HG03135 (cell line): ENCODE measurements around the gene ESPNL.

Experiments used
- ATAC-seq: cut with Tn5 transposase; IDR thresholded peaks from one replicate; pipeline ENCODE4 v1.9.1; 2021; ENCODE audit warnings: mild to moderate bottlenecking, moderate library complexity; ENCODE audit not compliant: unreplicated experiment

ESPNL gene

DNA sequence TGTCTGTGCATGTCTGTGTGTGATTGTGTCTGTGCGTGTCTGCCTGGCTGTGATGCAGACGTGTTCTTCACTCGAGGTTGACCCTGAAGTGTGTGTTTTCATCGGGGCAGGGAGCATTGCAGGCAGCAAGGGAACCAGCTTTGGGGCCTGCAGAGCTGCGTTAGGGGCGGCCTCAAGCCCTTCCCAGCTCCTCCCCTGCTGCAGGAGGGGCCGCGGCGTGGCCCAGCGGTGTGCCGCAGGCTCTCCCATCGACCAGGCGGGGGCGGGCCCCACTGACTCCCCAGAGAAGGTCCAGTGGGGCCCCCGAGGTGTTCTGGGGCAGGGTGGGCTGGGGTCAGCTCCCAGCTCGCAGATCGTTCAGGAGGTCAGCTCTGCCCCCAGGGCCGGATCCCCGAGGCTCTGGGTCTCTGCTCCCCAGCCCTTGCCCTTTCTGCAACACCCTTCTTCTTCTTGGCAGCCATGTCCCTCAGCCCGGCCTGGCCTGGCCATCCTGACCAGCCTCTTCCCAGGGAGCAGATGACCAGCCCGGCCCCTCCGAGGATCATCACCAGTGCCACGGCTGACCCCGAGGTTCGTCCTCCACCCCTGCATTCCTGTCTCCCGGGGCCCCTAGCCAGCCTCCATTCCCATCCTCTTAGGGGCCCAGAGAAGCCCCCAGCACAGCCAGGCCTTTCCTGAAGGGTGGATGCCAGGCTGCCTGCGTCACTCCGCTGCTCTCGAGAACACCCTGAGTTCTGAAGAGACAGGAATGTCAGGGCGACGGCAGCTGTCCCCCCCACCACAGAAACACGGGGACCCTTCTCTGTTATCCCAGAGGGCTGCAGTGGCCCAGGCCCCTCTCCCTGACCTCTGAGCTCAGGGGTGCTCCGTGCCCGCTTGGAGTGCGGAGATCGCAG is 27.3 kb downstream of the ESPNL start:
- peak; percentile 56 for ATAC-seq

- no peak for ATAC-seq
Measured at GRCh38 chr2:238128061-238128440, 27.9 kb downstream of the ESPNL start.

DNA sequence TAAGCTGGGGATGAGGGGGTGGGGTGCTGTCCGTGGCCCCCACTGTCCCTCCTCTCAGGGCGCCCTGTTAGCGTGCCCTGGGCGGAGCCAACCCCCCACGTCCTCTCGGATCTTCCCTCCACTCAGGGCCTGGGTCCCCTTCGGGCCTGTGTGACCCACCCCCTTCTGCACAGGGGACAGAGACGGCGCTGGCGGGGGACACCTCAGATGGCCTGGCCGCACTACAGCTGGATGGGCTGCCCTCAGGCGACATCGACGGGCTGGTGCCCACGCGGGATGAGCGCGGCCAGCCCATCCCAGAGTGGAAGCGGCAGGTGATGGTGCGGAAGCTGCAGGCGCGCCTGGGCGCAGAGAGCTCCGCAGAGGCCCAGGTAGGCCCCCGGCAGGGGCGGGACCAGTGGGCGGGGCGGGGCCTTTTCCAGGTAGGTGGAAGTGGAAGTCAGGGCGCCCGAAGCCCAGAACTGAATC is 28.4 kb downstream of the ESPNL start:
- ATAC-seq, result no peak

- ATAC-seq, result no peak
Measured at GRCh38 chr2:238129166-238130010, 29.2 kb downstream of the ESPNL start.

- no peak for ATAC-seq
Measured at GRCh38 chr2:238130111-238130695, 30.1 kb downstream of the ESPNL start.

- ATAC-seq, result no peak
Measured at GRCh38 chr2:238130696-238131628, 30.8 kb downstream of the ESPNL start.

DNA sequence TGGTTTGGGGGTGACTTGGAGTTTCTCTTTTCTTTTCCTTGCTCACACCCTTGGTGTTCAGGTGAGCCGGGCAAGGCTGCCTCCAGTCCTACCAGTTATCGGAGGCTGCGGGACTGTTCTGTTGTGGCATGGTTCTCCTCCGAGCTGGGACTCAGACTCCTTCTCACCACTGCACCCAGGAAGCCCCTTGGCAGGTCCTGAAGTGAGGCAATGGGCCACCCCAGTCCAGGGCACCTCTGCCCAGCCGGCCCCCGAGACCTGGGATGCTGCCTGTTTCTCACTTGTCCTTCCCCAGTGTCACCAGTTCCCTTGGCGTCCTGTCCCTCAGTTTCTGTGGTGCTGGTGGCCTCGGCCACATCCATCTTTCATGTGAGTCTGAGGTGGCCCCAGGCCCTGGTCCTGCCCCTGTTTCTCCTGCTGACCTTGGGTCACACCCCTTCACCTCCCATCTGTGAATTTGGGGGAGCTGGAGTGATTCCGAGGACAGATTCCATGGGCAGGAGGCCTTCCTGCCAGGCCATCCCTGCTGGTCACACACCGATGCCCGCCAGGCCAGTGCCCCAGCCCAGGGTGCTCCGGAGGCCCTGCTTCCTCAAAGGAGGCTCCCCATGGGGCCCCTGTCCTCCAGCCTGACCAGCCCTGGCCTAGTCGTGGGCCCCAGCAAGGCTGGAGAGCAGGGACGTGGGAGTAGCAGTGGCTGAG is 31.8 kb downstream of the ESPNL start:
- ATAC-seq, result no peak

- no peak for ATAC-seq
Measured at GRCh38 chr2:238132463-238133450, 32.6 kb downstream of the ESPNL start.

DNA sequence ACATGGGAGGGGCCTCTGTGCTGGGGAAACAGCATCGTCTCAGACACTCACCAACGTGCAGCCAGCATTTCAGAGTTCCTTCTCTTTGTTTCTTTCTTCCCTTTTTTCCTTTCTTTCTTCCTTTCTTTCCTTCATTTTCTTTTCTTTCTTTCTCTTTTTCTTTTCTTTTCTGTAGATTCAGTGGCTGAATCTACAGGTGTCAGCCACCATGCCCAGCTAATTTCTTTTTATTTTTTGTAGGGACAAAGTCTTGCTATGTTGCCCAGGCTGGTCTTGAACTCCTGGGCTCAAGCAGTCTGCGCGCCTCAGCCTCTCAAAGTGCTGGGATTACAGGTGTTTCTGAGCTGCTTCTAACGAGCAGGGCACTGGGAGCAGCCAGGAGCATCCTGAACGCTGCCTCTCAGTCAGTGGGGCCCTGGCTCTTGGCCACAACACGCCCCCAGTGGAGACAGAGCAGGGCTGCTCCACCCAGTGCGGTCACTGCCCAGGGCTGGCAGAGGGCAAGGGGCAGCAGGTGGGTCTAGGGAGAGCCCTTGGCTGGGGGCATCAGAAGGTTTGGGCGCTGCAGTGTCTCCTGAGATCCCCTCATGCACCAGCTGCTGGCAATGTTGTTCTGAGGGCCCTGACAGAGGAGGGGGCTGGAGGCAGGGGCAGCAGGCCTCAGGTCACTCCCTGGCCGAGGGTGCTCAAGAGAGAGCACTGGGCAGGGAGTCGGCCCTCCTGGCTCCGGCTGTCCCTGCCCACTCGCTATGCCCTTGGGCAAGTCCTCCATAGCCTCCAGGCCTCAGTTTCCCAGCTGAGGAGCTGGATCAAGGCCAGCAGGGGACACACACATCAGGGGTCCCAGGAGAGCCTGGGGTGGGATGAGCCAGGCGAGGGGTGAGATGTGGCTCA is 33.6 kb downstream of the ESPNL start:
- ATAC-seq, result no peak

DNA sequence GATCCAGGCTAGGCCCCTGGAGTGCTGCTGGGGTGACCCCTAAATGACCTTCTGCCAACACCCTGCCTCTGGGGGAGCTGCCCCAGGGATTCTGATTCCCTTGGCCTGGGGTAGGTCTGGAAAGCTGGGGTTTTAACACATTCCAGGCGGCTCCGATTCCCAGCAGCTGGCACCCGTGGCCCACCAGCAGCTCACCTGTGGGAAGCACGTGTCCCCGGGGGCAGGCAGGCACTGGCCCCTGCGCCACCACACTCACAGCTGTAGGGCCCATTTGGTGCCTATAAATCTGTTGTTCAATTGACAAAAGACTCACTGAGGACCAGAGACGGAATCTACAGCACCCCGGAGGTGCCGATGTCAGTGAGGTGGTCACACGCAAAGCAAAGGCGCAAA is 34.2 kb downstream of the ESPNL start:
- ATAC-seq, result no peak

DNA sequence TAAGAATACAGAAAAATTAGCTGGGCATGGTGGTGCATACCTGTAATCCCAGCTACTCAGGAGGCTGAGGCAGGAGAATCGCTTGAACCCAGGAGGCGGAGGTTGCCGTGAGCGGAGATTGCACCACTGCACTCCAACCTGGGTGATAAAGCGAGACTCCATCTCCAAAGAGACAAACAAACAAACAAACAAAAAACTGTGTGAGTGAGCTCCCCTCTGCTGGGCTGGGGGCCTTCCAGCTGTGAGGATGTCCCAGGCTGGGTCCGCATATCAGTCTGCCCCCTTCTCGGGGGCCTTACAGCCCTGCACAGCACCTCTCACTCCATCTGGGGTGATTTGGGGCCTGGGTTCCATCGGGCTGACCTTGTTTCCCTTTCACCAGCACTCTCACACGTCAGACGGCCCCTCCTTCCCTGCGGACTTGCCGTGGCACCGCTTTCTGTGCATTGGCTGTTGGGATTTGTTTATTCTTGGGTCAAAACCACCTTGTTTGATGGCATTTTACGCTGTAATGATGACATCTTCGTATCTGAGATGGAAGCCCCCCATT is 35.5 kb downstream of the ESPNL start:
- no peak for ATAC-seq

- no peak for ATAC-seq
Measured at GRCh38 chr2:238136820-238137537, 36.8 kb downstream of the ESPNL start.

- ATAC-seq, result no peak
Measured at GRCh38 chr2:238137885-238138284, 37.7 kb downstream of the ESPNL start.

GRCh38 chr2:238138331-238139195 is 38.4 kb downstream of the ESPNL start, which contains the start of gene KLHL30:
KLHL30 (plus strand) TSS chr2:238138668; CDS start chr2:238140755, 2,087 bp downstream.
- no peak for ATAC-seq

DNA sequence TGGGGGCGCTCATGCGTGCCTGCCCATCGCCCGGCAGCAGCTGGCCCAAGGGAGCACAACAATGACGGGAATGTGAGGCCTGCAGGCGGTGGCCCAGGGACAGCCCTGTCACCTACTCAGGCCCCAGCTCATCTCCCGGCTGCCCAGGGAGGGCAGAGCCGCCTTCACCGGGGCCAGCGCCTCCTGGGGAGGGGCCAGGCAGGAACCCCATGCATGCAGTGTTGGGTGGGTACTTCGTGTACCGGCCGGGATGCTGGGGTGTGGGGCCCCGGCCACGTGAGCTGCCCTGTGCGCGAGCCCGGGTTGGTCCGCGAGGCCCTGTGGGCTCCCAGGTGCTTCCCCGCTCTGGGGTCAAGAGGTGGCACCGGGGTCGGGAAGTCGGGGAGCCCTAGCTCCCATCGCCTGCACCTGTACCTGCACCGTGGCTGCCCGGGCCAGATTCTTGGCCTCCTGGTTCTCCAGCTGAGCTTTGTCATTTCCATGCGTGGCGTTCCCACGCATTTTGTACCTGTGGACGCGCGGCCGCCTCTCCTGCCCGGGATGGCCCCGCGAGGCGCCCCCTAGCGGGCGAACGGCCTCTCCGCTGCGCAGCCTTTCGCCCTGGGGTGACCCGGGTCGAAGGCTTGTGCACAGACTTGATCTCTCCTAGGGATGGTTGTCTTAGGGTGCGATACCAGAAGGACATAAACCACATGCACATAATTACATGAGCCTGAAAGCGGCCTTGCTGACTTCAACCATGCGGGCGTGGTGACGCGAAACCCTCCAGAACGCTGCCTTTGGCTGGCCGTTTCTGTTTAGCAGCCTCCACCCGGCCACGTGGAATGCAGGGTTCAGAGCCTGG is 39.3 kb downstream of the ESPNL start:
- ATAC-seq, result no peak
